NCI-H2196 (cell line): Measurements from ENCODE around the gene SLC35E4.
"Not testable (repeated sequence)": the region's sequence is repeated elsewhere in the genome, so short reads cannot be mapped to it uniquely, and the experiment has no call there.

Source experiments
- DNase-seq: peaks from one replicate; lab custom pipeline; 2025; ENCODE audit not compliant: unreplicated experiment; lab: John Stamatoyannopoulos, UW

Gene SLC35E4

DNA sequence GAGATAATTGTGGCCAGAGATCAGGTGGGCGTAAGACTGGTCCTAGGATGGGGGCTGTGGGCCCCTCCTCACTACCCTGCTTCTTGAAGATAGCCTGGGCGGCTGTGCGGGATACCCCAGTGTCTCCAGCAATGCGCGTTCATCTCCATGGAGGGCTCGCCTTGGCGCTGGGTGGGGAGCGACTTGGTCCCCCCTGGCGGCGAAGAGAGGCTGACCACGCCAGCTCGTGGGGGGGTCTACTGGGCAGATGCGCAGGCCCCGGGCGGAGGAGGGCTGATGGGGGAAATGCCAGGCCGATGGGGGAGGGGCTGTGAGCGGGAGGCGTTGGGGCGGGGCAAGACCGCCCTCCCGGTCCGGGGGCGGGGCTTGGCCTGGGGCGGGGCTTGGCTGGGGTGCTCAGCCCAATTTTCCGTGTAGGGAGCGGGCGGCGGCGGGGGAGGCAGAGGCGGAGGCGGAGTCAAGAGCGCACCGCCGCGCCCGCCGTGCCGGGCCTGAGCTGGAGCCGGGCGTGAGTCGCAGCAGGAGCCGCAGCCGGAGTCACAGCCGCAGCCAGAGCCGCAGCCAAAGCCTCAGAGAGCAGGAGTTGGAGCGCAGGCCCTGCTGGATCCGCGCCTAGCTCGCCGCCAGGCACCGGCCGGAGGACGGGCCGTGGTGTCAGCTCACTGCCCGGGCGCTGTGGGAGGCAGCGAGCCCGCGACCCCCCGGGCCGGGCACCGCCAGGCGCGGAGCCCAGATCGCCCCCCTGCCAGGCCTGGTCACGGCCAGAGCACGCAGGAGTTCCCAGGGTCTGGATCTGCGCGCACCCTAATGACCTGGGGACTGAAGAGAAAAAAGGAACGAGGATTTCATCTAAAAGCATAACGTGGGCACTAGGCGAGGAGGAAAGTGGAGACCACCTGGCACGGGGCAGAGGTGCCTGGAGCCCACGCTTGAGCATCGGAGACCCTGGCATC lies at the start of gene SLC35E4:
Gene SLC35E4 (plus strand): TSS at position 509 of the 953 bp plus-strand sequence. CDS start 670 bp downstream, outside the sequence.
- peak; percentile 69 for DNase-seq

DNA sequence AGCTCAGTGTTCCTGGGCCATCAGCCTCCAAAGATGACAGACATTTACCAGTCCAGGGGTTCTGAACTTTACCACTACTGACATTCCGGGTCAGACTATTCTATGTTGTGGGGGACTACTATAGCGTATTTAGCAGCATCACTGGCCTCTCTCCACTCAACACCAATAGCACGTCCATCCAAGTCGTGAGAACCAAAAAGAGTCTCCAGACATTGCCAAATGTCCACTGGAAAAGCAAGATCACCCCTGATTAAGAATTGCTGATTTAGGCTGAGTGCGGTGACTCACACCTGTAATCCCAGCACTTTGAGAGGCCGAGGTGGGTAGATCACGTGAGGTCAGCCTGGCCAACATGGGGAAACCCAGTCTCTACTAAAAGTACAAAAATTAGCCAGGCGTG lies 49.2 kb upstream of the SLC35E4 start:
- no peak for DNase-seq

- DNase-seq: no peak
Observed at GRCh38 chr22:30591191-30591587, 44.4 kb upstream of the SLC35E4 start.

GRCh38 chr22:30591588-30592359 lies 43.8 kb upstream of the SLC35E4 start, which contains the start of gene PES1:
Gene PES1 (minus strand): TSS chr22:30591910. CDS start chr22:30591833, 77 bp downstream.
- DNase-seq: peak; percentile 91

GRCh38 chr22:30592360-30592713 lies 43.2 kb upstream of the SLC35E4 start:
- not testable (repeated sequence) for DNase-seq

GRCh38 chr22:30596199-30596598 lies 39.4 kb upstream of the SLC35E4 start:
- DNase-seq: no peak

DNA sequence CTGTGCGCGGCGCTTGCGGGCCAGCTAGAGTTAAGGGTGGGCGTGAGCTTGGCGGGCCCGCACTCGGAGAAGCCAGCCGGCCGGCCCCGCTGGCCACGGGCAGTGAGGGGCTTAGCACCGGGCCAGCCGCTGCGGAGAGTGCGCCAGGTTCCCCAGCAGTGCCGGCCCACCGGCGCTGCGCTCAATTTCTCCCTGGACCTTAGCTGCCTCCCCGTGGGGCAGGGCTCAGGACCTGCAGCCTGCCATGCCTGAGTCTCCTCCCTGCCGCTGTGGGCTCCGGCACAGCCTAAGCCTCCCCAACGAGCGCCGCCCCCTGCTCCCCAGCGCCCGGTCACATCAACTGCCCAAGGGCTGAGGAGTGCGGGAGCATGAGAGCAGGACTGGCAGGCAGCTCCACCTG lies 38.7 kb upstream of the SLC35E4 start:
- no peak for DNase-seq

DNA sequence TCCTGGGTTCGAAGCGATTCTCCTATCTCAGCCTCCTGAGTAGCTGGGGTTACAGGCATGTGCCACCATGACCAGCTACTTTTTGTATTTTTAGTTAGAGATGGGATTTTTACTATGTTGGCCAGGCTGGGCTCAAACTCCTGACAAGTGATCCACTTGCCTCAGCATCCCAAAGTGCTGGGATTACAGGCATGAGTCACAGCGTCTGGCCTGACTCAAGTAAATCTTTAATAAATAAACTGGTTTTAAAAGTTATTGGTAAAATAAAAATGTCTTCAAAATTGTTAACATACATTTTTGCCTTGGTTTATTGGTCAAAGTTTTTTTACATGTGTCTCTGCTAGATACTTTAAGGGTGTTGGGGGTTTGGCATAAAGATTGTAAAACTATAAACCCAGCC lies 36.6 kb upstream of the SLC35E4 start:
- DNase-seq: no peak

DNA sequence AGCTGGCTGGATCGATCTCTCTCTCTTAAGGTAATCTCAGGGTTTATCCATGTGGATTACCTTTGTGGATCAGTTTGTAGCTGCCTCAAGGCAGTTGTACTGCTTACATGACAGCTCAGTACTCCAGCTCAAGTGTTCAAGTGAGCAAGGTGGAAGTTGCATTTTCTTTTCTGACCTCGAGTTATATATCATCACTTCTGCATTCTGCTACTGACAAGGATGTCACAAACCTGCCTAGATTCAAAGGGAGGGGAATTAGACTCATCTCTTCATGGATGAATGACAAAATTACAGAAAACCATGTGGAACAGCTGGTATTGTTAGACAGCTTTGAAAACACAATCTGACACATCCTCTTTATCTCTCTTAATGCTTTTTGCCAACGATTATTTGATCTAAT lies 34.7 kb upstream of the SLC35E4 start:
- DNase-seq: no peak

- no peak for DNase-seq
Observed at GRCh38 chr22:30601464-30601863, 34.1 kb upstream of the SLC35E4 start.

GRCh38 chr22:30602049-30602448 lies 33.5 kb upstream of the SLC35E4 start:
- peak; percentile 11 for DNase-seq

GRCh38 chr22:30603801-30604200 lies 31.8 kb upstream of the SLC35E4 start:
- no peak for DNase-seq

DNA sequence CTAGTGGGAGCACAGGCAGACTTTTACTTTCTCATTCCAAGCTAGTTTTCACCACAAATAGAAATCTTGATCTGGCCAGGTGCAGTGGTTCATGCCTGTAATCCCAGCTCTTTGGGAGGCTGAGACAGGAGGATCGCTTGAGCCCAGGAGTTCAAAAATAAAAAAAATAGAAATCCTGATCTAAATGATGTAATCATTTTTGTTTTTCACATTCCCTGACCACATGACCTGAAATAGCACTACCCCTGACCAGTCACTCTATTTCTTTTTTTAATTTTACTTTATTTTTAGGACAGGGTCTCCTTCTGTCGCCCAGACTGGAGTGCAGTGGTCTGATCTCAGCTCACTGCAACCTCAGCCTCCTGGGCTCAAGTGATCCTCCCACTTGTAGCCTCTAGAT lies 30.9 kb upstream of the SLC35E4 start:
- DNase-seq: no peak

- DNase-seq: peak; percentile 28
Observed at GRCh38 chr22:30605449-30606110, 30.0 kb upstream of the SLC35E4 start.

GRCh38 chr22:30606455-30607299 lies 28.9 kb upstream of the SLC35E4 start, which contains the start of gene TCN2:
Gene TCN2 (plus strand): TSS chr22:30607174. CDS start chr22:30607332, 158 bp downstream.
- DNase-seq: peak; percentile 40

DNA sequence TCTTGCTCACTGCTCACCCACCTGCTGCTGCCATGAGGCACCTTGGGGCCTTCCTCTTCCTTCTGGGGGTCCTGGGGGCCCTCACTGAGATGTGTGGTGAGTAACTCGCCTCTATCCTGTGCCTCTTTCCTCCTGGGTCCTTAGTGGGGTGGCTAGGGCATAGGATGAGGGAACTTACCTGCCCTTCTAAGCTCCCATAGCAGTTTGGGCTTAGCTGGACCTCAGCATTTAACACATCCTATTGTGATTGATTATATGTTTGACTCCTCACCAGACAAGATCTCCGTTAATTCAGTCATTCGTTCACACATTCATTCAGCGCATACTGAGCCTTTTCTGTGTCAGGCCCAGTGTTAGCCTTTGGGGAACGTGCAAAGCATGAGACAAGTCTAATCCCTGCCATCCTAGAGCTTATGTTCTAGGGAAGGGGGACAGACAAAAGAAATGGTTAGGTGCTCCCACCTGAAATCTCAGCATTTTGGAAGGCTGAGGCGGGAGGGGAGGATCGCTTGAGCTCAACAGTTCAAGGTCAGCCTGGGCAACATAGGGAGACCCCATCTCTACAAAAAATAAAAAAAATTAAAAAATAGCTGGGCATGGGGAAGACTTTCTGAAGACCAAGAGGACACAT lies 28.2 kb upstream of the SLC35E4 start:
- no peak for DNase-seq

- DNase-seq: no peak
Observed at GRCh38 chr22:30607939-30608338, 27.6 kb upstream of the SLC35E4 start.

GRCh38 chr22:30609260-30610185 lies 26.1 kb upstream of the SLC35E4 start:
- no peak for DNase-seq

GRCh38 chr22:30610299-30610698 lies 25.3 kb upstream of the SLC35E4 start:
- no peak for DNase-seq
